ENCODE data around the gene PPA1.
A peak's percentile ranks its signal among the peaks of the same experiment; 100 is the strongest.
"Not testable (repeated sequence)": the region's sequence is repeated elsewhere in the genome, so short reads cannot be mapped to it uniquely, and the experiment has no call there.

The PPA1 gene

GRCh38 chr10:70253878-70254765, 20.9 kb upstream of the PPA1 start:
- no peak for DNase-seq

GRCh38 chr10:70250961-70251680, 17.9 kb upstream of the PPA1 start:
- DNase-seq = no peak

- no peak for DNase-seq
Observed at GRCh38 chr10:70247360-70247759, 14.1 kb upstream of the PPA1 start.

GRCh38 chr10:70241081-70241480, 7.9 kb upstream of the PPA1 start:
- no peak for DNase-seq

- not testable (repeated sequence) for DNase-seq
Observed at GRCh38 chr10:70239986-70240385, 6.8 kb upstream of the PPA1 start.

- DNase-seq = not testable (repeated sequence)
Observed at GRCh38 chr10:70239077-70239976, 6.1 kb upstream of the PPA1 start.

- not testable (repeated sequence) for DNase-seq
Observed at GRCh38 chr10:70237958-70238536, 4.8 kb upstream of the PPA1 start.

- DNase-seq = no peak
Observed at GRCh38 chr10:70234668-70235447, 1.6 kb upstream of the PPA1 start.

GRCh38 chr10:70233939-70234300, 691 bp upstream of the PPA1 start:
- DNase-seq = no peak

- no peak for DNase-seq
Observed at GRCh38 chr10:70232859-70233108, 445 bp downstream of the PPA1 start.

GRCh38 chr10:70232155-70232858, 922 bp downstream of the PPA1 start:
- peak; percentile 17 for DNase-seq

GRCh38 chr10:70228491-70228890, 4.7 kb downstream of the PPA1 start:
- DNase-seq = no peak

- DNase-seq = no peak
Observed at GRCh38 chr10:70227548-70228320, 5.5 kb downstream of the PPA1 start.

- DNase-seq = no peak
Observed at GRCh38 chr10:70223728-70224127, 9.5 kb downstream of the PPA1 start.

GRCh38 chr10:70222811-70223447, 10.3 kb downstream of the PPA1 start:
- not testable (repeated sequence) for DNase-seq

GRCh38 chr10:70222340-70222794, 10.9 kb downstream of the PPA1 start:
- DNase-seq = no peak

- DNase-seq = no peak
Observed at GRCh38 chr10:70221030-70221429, 12.2 kb downstream of the PPA1 start.

GRCh38 chr10:70212879-70213278, 20.4 kb downstream of the PPA1 start:
- no peak for DNase-seq

- no peak for DNase-seq
Observed at GRCh38 chr10:70212277-70212676, 21.0 kb downstream of the PPA1 start.

- no peak for DNase-seq
Observed at GRCh38 chr10:70206762-70207161, 26.5 kb downstream of the PPA1 start.
